ENCODE data around the gene PPIA. TPM values are rescaled to one million over a fixed set of nuclear protein-coding genes. Genes with fewer than 3 reads are reported as not detected.

The PPIA gene
- total RNA-seq, result 1,000 to 10,000 TPM; 2,177 to 2,807 TPM

DNA sequence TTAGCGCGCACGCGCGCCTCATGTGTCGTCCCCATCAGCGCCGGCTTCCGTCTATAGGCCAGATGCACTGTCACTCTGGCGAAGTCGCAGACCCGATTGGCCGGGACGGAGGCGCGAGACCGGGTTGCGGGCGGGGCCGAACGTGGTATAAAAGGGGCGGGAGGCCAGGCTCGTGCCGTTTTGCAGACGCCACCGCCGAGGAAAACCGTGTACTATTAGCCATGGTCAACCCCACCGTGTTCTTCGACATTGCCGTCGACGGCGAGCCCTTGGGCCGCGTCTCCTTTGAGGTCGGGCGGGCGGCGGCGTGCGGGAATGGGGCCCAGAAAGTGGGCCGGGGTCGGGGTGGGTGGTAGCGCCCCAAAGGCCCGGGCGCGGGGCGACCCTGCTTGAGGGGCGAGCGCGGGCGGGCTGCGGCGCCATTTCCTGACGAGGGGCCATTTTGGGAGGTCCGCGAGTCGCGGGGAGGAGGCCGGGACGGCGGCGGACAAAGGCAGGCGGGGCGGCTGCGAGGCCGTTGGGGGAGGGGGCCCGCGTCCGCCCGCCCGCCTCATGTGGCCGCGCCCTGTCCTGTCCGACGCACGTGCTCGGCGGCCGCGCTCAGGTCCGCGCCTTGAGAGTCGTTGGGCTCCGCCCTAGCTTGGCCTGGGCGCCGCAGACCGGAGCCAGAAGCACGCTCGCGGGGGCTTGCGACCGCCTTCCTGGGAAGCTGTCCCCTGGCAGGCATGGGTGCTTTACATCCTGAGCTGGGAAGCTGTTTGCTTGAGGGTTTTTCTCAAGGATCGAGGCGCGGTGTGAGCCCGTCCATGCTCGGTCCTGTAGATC, at the start of gene PPIA:
PPIA (plus strand) TSS at position 178 of the 825 bp plus-strand sequence; CDS start at position 222, 44 bp downstream.

DNA sequence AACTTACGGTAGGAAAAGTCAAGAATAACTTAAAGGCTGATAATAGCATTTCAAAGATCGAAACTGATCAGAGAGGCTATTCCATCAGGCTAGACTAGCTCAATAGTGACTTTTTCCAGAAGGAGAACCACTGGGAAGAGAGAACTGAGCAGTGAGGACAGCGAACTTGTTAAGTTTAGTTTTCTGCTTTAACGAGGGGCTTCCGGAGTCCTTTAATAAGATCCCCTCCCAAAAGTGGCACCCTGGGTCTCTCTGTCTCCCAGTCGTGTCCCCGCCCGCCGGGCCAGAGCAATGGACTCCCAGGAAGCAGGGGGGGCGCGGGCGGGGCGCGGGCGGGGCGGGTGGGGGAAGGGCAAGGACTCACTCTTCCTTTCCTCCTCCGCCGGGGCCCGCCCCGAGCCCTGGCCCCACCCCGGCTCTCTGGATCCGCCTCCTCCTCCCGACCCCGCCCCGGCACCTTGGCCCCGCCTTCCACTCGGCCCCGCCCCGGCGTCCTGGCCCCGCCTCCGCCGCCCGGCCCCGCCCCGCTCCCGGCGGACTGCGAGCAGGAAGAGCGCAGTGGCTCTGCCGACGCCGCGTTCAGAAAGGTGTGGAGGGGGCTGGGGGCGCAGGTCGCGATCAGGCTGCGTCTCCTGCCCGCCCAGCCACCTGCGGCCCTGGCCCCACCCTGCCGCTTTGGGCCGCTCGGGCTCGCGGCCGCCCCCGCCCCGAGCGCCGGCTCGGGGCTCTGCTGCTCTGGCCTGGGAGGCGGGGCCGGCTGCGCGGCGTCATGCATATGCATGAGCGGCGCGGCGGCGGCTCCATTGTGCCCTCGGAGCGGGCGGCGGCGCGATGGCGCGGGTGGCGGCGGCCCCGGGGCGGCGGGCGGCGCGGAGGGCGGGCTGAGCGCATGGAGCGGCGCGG, 48.2 kb upstream of the PPIA start, which contains the start of gene ZMIZ2:
ZMIZ2 (plus strand) TSS at position 803 of the 903 bp plus-strand sequence. CDS start 7,403 bp downstream, outside the sequence.

GRCh38 chr7:44847920-44848634, 51.6 kb downstream of the PPIA start, which contains the start of gene H2AZ2:
Gene H2AZ2 (minus strand): TSS chr7:44848087. CDS start chr7:44847971, 116 bp downstream.

Other genes starting within 250 kb of the PPIA start
- gene DDX56, start 222.8 kb upstream of the PPIA start, total RNA-seq, result 10 to 100 TPM; 66.8 to 99.9 TPM
- 100 to 1,000 TPM; 103 to 106 TPM for gene TMED4, start 214.4 kb upstream of the PPIA start, total RNA-seq
- gene OGDH, start 190.1 kb upstream of the PPIA start, total RNA-seq, result 100 to 1,000 TPM; 101 to 103 TPM
- gene ZMIZ2, start 47.8 kb upstream of the PPIA start, total RNA-seq, result 10 to 100 TPM in 1 of 2 donors, 1 to 10 TPM in 1; 9.0 to 20.0 TPM
- gene H2AZ2, start 51.4 kb downstream of the PPIA start, total RNA-seq, result 100 to 1,000 TPM in 1 of 2 donors, 10 to 100 TPM in 1; 58.5 to 117 TPM
- 10 to 100 TPM; 16.9 to 22.3 TPM for gene PURB, start 88.8 kb downstream of the PPIA start, total RNA-seq
- gene MYO1G, start 182.3 kb downstream of the PPIA start, total RNA-seq, result under 1 TPM; under 0.01 TPM
- gene CCM2, start 203.5 kb downstream of the PPIA start, total RNA-seq, result 10 to 100 TPM; 26.8 to 37.3 TPM

Data from melanocyte of skin (primary cell).